CD4-positive, alpha-beta T cell treated with Interleukin-6 at 100 ng/mL for 8 hours (primary cell): ENCODE data around the gene KCNK13.
"Not testable (repeated sequence)": the region's sequence is repeated elsewhere in the genome, so short reads cannot be mapped to it uniquely, and the experiment has no call there.

Source experiments
- DNase-seq: peaks from one replicate; pipeline ENCODE4 v3.0.0-alpha.2; 2020; ENCODE audit warnings: mixed read lengths, low spot score

KCNK13 gene

GRCh38 chr14:90060965-90061684, 669 bp upstream of the KCNK13 start:
- DNase-seq: no peak

GRCh38 chr14:90062127-90062794, 467 bp downstream of the KCNK13 start:
- no peak for DNase-seq

GRCh38 chr14:90062822-90063539, 1.2 kb downstream of the KCNK13 start:
- no peak for DNase-seq

GRCh38 chr14:90072350-90072749, 10.6 kb downstream of the KCNK13 start:
- no peak for DNase-seq

GRCh38 chr14:90079576-90079975, 17.8 kb downstream of the KCNK13 start:
- DNase-seq: no peak

- no peak for DNase-seq
Measured at GRCh38 chr14:90087433-90087832, 25.6 kb downstream of the KCNK13 start.

- DNase-seq: no peak
Measured at GRCh38 chr14:90088176-90088575, 26.4 kb downstream of the KCNK13 start.

GRCh38 chr14:90089486-90089885, 27.7 kb downstream of the KCNK13 start:
- DNase-seq: not testable (repeated sequence)

GRCh38 chr14:90091393-90091792, 29.6 kb downstream of the KCNK13 start:
- DNase-seq: no peak

GRCh38 chr14:90093942-90094595, 32.3 kb downstream of the KCNK13 start:
- no peak for DNase-seq

- no peak for DNase-seq
Measured at GRCh38 chr14:90095096-90095495, 33.3 kb downstream of the KCNK13 start.

GRCh38 chr14:90096566-90096965, 34.8 kb downstream of the KCNK13 start:
- DNase-seq: no peak

- no peak for DNase-seq
Measured at GRCh38 chr14:90103808-90104207, 42.0 kb downstream of the KCNK13 start.

GRCh38 chr14:90105756-90106155, 44.0 kb downstream of the KCNK13 start:
- no peak for DNase-seq

- no peak for DNase-seq
Measured at GRCh38 chr14:90107789-90108188, 46.0 kb downstream of the KCNK13 start.

- DNase-seq: no peak
Measured at GRCh38 chr14:90109858-90110257, 48.1 kb downstream of the KCNK13 start.

GRCh38 chr14:90111895-90112534, 50.2 kb downstream of the KCNK13 start:
- DNase-seq: no peak

GRCh38 chr14:90114554-90114953, 52.8 kb downstream of the KCNK13 start:
- no peak for DNase-seq

- DNase-seq: no peak
Measured at GRCh38 chr14:90115780-90116179, 54.0 kb downstream of the KCNK13 start.

- no peak for DNase-seq
Measured at GRCh38 chr14:90116444-90116843, 54.6 kb downstream of the KCNK13 start.

- no peak for DNase-seq
Measured at GRCh38 chr14:90118027-90118426, 56.2 kb downstream of the KCNK13 start.

- no peak for DNase-seq
Measured at GRCh38 chr14:90126260-90126659, 64.5 kb downstream of the KCNK13 start.
